Measurements from ENCODE around the gene ATMIN.

ATMIN gene

GRCh38 chr16:81073560-81074330 lies 38.1 kb downstream of the ATMIN start:
- TF ChIP-seq, protein P1, sequence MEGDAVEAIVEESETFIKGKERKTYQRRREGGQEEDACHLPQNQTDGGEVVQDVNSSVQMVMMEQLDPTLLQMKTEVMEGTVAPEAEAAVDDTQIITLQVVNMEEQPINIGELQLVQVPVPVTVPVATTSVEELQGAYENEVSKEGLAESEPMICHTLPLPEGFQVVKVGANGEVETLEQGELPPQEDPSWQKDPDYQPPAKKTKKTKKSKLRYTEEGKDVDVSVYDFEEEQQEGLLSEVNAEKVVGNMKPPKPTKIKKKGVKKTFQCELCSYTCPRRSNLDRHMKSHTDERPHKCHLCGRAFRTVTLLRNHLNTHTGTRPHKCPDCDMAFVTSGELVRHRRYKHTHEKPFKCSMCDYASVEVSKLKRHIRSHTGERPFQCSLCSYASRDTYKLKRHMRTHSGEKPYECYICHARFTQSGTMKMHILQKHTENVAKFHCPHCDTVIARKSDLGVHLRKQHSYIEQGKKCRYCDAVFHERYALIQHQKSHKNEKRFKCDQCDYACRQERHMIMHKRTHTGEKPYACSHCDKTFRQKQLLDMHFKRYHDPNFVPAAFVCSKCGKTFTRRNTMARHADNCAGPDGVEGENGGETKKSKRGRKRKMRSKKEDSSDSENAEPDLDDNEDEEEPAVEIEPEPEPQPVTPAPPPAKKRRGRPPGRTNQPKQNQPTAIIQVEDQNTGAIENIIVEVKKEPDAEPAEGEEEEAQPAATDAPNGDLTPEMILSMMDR (IDR thresholded peaks at IDR 0.05; ENCODE audit: insufficient read depth, low read depth, low read length, missing control alignments) = no peak
- no peak for DNase-seq (ENCODE audit: low read depth)
- H3K4me3 ChIP-seq (ENCODE audit: low read length) = no peak overlapping the region

DNA sequence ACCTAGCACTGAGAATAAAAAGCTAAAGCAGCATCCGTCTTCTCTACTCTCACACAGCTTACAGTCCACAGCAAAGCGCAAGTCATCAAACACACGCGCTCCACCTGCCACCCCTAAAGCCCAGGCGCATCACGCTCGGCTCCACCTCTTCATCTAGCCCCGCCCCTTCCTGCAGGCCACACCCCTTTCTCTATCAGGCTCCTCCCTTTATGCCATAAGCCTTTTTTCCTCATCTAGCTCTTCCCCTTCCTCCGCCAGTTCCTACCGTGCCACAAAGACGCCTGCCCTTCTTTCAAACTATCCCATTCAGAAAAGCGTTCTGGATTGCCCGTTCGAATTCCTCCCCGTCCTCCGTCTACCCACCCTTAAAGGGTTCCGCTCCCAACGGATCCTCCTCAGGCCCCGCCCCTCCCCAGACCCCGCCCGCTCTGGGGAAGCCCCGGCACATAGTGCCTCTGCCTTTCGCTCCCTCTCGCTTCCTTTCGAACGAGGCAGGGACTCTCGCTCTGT lies 41.0 kb downstream of the ATMIN start:
- DNase-seq (ENCODE audit: low read depth) = peak; percentile 87
- TF ChIP-seq, protein P1 (IDR thresholded peaks at IDR 0.05; ENCODE audit: insufficient read depth, low read depth, low read length, missing control alignments) = no peak
- peak overlapping the region; percentile 52 for H3K4me3 ChIP-seq (ENCODE audit: low read length)

DNA sequence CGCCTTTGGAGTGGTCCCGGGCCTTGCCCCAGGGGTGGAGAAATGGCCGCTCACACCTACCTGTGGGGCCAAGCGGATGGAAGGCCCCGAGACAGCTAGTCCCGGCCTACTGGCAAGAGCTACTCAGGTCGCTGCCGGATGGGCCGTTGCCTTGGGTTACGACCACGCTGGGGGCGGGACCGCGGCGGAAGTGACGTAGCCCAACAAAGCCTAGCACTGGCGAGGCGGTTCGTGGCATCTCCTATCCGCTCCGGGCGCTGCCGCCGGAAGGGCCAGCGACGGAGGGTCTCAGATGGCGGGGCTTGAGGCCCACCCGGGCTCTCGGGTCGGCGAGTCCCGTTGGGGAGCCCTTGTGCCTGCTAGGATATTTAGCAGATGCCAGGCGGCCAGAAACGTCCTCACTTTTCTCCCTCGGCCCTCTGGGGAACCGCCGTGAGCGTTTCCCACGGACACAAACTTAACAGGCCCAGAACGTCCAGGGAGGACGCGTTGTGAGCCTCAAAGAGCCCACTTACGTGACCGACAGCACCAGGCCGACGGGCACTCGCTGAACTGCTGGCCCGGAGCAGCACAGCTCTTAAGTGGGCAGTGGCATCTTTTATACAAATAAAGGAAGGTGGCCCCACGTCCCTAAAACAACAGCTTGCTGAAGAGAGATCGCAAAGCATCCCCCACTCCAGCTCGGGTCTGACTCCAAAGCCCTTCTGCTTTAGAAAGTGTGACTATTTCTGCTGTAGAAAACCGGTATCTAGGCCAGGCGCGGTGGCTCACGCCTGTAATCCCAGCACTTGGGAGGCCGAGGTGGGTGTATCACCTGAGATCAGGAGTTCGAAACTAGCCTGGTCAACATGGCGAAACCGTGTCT lies 41.7 kb downstream of the ATMIN start, which contains the start of gene C16orf46:
C16orf46 (minus strand) TSS at position 163 of the 865 bp plus-strand sequence. CDS start 13,283 bp downstream, outside the sequence.
- TF ChIP-seq, protein P1 (IDR thresholded peaks at IDR 0.05; ENCODE audit: insufficient read depth, low read depth, low read length, missing control alignments) = no peak
- peak within 1 kb of the TSS; percentile 52 for H3K4me3 ChIP-seq (ENCODE audit: low read length)
- peak; percentile 96 for DNase-seq (ENCODE audit: low read depth)

- no peak for DNase-seq (ENCODE audit: low read depth)
- TF ChIP-seq, protein P1 (IDR thresholded peaks at IDR 0.05; ENCODE audit: insufficient read depth, low read depth, low read length, missing control alignments) = no peak
- H3K4me3 ChIP-seq (ENCODE audit: low read length) = no peak overlapping the region
These were observed 44.6 kb downstream of the ATMIN start for GRCh38 chr16:81080233-81080632.

DNA sequence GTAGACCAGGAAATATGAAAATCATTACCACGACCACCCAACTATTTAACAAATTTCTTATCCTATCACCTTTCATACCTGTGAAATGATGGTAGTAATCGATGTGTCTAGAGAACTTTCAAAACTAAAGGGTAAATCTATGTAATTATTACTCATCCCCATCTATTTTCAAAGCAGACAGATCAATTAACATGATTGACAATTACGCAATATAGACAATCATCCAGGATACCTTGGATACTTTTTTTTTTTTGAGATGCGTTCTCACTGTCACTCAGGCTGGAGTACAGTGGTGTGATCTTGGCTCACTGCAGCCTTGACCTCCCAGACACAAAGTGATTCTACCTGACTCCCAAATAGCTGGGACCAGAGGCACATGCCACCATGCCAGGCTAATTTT lies 45.4 kb downstream of the ATMIN start:
- TF ChIP-seq, protein P1 (IDR thresholded peaks at IDR 0.05; ENCODE audit: insufficient read depth, low read depth, low read length, missing control alignments) = no peak
- no peak overlapping the region for H3K4me3 ChIP-seq (ENCODE audit: low read length)
- no peak for DNase-seq (ENCODE audit: low read depth)

DNA sequence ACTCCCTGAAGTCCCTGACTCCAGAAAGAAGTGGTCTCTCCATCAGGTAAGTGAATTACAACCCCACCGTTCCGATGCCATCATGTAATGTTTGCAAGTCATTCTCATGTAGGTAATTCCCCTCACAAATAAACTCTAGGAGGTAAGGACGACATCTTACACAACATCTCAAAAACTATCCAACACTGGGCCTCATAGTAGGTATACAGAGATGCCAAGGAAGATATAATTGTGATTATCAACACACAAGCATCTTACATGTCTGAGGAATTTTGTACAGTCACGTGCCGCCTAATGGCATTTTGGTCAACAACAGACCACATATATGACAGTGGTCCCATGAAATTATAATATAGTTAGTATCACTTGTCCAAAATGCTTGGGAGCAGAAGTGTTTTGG lies 53.2 kb downstream of the ATMIN start:
- no peak for DNase-seq (ENCODE audit: low read depth)
- H3K4me3 ChIP-seq (ENCODE audit: low read length) = no peak overlapping the region
- TF ChIP-seq, protein P1 (IDR thresholded peaks at IDR 0.05; ENCODE audit: insufficient read depth, low read depth, low read length, missing control alignments) = no peak

Data from epithelial cell of esophagus (primary cell).